ENCODE data around the gene TBC1D14. TPM values are rescaled to one million over a fixed set of nuclear protein-coding genes. Genes with fewer than 3 reads are reported as not detected.

The TBC1D14 gene
- total RNA-seq, 2 experiments from 2014 or later, result 36.7 to 44.0 TPM

- Mint-ChIP-seq H3K4me3 (peak overlapping the region; percentile 18), H3K27ac (peak overlapping the region; percentile 43), H3K27me3 (no peaks in the 10 kb centered on the region), H3K4me1 (peaks cover 62% of the 10 kb centered on the region), H3K36me3 (ENCODE audit: low read depth) (no peaks in the 10 kb centered on the region), H3K9me3 (ENCODE audit: low read depth) (no peaks in the 10 kb centered on the region)
- DNase-seq, result no peak
- intact Hi-C loops (cut with DNase I, micrococcal nuclease), result loop anchor here in 1 of 2 experiments (2.0 kb wide), 1 partner anchor 25 kb away; no protein-coding TSS in a partner anchor
- ATAC-seq, result no peak
- ChIA-PET POLR2A (interaction anchor here (0.6 to 0.9 kb wide), 2 partner anchors 33 to 56 kb away, joined by 3 read pairs; no protein-coding TSS in a partner anchor), CTCF (interaction anchor here (0.6 to 1.6 kb wide), 7 partner anchors 23 to 279 kb away, joined by 3 to 6 read pairs (median 3); partner anchors contain the start of gene TBC1D14)
Measured at GRCh38 chr4:6941796-6942195, 32.2 kb downstream of the TBC1D14 start.

DNA sequence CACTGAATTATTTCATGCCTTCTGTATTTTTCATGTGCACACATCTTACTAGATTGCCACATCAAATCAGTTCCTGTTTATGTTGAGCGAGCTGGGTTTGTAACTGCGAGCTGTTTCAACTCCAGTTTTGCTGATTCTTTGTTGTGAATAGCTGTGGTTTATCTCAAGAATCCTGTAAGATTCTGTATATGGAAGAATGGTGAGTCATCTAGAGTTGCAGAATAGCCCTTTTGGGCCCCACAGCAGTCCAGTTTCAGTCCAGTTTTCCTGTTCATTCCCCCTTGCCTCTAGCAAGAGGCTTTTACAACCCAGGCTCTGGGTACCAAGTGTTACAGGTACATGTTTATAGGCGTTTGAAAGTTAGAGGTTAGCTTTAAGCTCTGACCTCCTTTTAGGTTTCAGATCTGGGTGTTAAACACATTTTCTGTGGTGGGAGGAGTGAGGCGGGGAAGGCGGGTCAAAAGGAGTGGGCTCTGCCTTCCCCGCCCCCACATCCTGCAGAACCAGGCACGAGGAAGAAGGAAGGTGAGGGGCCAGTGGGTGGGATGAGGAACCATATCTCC, 32.7 kb downstream of the TBC1D14 start:
- DNase-seq (peak; percentile 52), ATAC-seq (peak; percentile 81)
- H3K4me3 Mint-ChIP-seq, result peak overlapping the region; percentile 18
- CTCF ChIA-PET, result interaction anchor here (0.6 to 1.6 kb wide), 8 partner anchors 24 to 278 kb away, joined by 3 to 6 read pairs (median 3); partner anchors contain the start of gene TBC1D14
- POLR2A ChIA-PET, result interaction anchor here (0.6 to 0.9 kb wide), 2 partner anchors 33 to 57 kb away, joined by 3 read pairs; no protein-coding TSS in a partner anchor
- intact Hi-C loops (cut with DNase I, micrococcal nuclease), result loop anchor here in 1 of 2 experiments (2.0 kb wide), 1 partner anchor 26 kb away; no protein-coding TSS in a partner anchor
- no peaks in the 10 kb centered on the region for H3K36me3 Mint-ChIP-seq (ENCODE audit: low read depth)
- H3K27me3 Mint-ChIP-seq, result no peaks in the 10 kb centered on the region
- no peaks in the 10 kb centered on the region for H3K9me3 Mint-ChIP-seq (ENCODE audit: low read depth)
- peak overlapping the region; percentile 79 for H3K27ac Mint-ChIP-seq
- H3K4me1 Mint-ChIP-seq, result peaks cover 61% of the 10 kb centered on the region

- no peak for ATAC-seq
- DNase-seq, result no peak
- Mint-ChIP-seq H3K4me3 (no peak overlapping the region), H3K9me3 (ENCODE audit: low read depth) (no peaks in the 10 kb centered on the region), H3K27ac (peak overlapping the region; percentile 79), H3K36me3 (ENCODE audit: low read depth) (no peaks in the 10 kb centered on the region), H3K27me3 (no peaks in the 10 kb centered on the region), H3K4me1 (peaks cover 57% of the 10 kb centered on the region)
- ChIA-PET CTCF (interaction anchor here (0.6 to 1.6 kb wide), 4 partner anchors 25 to 159 kb away, joined by 3 to 5 read pairs (median 3); no protein-coding TSS in a partner anchor), POLR2A (no interaction called here)
- intact Hi-C loops (cut with DNase I, micrococcal nuclease), result loop anchor here in 1 of 2 experiments (2.0 kb wide), 1 partner anchor 26 kb away; no protein-coding TSS in a partner anchor
Measured at GRCh38 chr4:6943012-6943884, 33.6 kb downstream of the TBC1D14 start.

- ChIA-PET POLR2A (no interaction called here), CTCF (interaction anchor here (0.6 kb wide), 2 partner anchors 39 to 113 kb away, joined by 3 read pairs; no protein-coding TSS in a partner anchor)
- Mint-ChIP-seq H3K4me1 (peaks cover 57% of the 10 kb centered on the region), H3K4me3 (no peak overlapping the region), H3K27me3 (no peaks in the 10 kb centered on the region), H3K27ac (peak overlapping the region; percentile 45), H3K36me3 (ENCODE audit: low read depth) (no peaks in the 10 kb centered on the region), H3K9me3 (ENCODE audit: low read depth) (no peaks in the 10 kb centered on the region)
- intact Hi-C loops (cut with DNase I, micrococcal nuclease), result loop anchor here in 1 of 2 experiments (2.0 kb wide), 1 partner anchor 27 kb away; no protein-coding TSS in a partner anchor
- ATAC-seq (no peak), DNase-seq (no peak)
Measured at GRCh38 chr4:6943885-6944225, 34.2 kb downstream of the TBC1D14 start.

GRCh38 chr4:6944301-6945051, 34.9 kb downstream of the TBC1D14 start:
- H3K9me3 Mint-ChIP-seq (ENCODE audit: low read depth), result no peaks in the 10 kb centered on the region
- intact Hi-C loops (cut with DNase I, micrococcal nuclease), result no loop called here
- H3K4me3 Mint-ChIP-seq, result no peak overlapping the region
- CTCF ChIA-PET, result interaction anchor here (0.6 to 2.4 kb wide), 9 partner anchors 13 to 127 kb away, joined by 3 to 8 read pairs (median 3); no protein-coding TSS in a partner anchor
- DNase-seq, result no peak
- H3K4me1 Mint-ChIP-seq, result peaks cover 52% of the 10 kb centered on the region
- no peaks in the 10 kb centered on the region for H3K27me3 Mint-ChIP-seq
- no peaks in the 10 kb centered on the region for H3K36me3 Mint-ChIP-seq (ENCODE audit: low read depth)
- ATAC-seq, result no peak
- no peak overlapping the region for H3K27ac Mint-ChIP-seq
- POLR2A ChIA-PET, result no interaction called here

DNA sequence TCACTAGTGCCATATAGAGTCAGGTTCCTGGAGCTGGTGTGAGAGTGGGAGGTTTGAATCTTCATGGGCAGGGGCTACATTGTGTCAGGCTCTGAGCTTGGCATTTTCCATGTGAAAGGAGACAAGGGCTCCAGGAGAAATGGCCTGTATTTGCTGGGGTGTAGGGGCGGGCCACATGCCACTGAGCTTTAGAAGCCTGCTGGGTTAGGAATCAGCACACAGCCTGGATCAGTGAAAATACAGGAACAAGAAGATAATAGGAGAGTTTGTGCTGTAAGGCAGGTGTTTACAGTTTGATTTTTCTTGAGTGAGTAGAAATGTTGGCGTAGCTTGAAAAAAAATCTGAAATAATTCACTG, 35.4 kb downstream of the TBC1D14 start:
- ATAC-seq (no peak), DNase-seq (no peak)
- ChIA-PET CTCF (interaction anchor here (0.6 to 2.4 kb wide), 8 partner anchors 12 to 126 kb away, joined by 3 to 8 read pairs (median 4); no protein-coding TSS in a partner anchor), POLR2A (interaction anchor here (0.6 kb wide), 1 partner anchor 11 kb away, joined by 3 read pairs; no protein-coding TSS in a partner anchor)
- Mint-ChIP-seq H3K4me3 (no peak overlapping the region), H3K9me3 (ENCODE audit: low read depth) (no peaks in the 10 kb centered on the region), H3K27me3 (no peaks in the 10 kb centered on the region), H3K27ac (no peak overlapping the region), H3K4me1 (peaks cover 48% of the 10 kb centered on the region), H3K36me3 (ENCODE audit: low read depth) (no peaks in the 10 kb centered on the region)
- intact Hi-C loops (cut with DNase I, micrococcal nuclease), result no loop called here

DNA sequence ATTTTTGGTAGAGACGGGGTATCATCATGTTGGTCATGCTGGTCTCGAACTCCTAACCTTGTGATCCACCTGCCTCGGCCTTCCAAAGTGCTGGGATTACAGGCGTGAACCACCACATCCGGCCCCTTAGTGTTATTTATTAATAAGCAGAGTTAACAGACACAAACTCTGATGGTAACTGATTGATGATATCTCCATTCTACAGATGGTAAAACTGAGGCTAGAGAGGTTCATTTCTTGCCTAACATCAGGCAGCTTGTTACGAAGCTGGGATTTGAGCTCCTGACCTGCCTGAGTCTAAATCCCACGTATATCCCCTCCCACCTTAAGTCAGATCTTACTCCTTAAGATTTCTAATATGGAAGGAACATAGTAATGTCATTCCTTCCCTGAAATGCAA, 36.9 kb downstream of the TBC1D14 start:
- ChIA-PET CTCF (interaction anchor here (2.4 kb wide), 1 partner anchor 17 kb away, joined by 8 read pairs; no protein-coding TSS in a partner anchor), POLR2A (no interaction called here)
- Mint-ChIP-seq H3K36me3 (ENCODE audit: low read depth) (no peaks in the 10 kb centered on the region), H3K27me3 (no peaks in the 10 kb centered on the region), H3K4me1 (peaks cover 45% of the 10 kb centered on the region), H3K9me3 (ENCODE audit: low read depth) (no peaks in the 10 kb centered on the region), H3K27ac (no peak overlapping the region), H3K4me3 (no peak overlapping the region)
- intact Hi-C loops (cut with DNase I, micrococcal nuclease), result no loop called here
- no peak for ATAC-seq
- no peak for DNase-seq

- POLR2A ChIA-PET, result no interaction called here
- Mint-ChIP-seq H3K4me3 (no peak overlapping the region), H3K27me3 (no peaks in the 10 kb centered on the region)
Measured at GRCh38 chr4:6948134-6948460, 38.5 kb downstream of the TBC1D14 start.

DNA sequence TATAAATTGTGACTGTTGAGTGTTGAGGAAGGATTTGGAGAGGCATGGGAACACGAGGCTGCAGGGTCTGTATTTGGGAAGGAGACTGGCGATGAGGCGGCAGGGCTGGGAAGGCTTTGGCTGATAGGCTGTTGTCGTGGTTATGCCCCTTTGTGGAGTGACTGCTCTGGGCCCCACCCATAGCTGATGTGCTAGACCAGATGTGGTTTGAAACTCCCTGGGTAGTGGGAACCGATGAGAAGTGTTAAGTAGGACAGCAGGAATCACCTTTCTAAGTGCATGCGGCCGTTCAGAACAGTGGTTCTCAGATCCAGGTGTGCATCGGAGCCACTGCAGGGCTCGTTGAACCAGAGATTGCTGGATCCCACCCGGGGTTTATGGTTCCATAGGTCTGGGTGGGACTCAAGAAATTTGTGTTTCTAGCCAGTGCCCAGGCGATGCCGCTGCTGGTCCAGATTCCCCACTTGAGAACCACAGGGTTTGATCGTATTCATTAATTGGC, 42.3 kb downstream of the TBC1D14 start:
- Mint-ChIP-seq H3K36me3 (ENCODE audit: low read depth) (no peaks in the 10 kb centered on the region), H3K27ac (no peak overlapping the region), H3K4me1 (peaks cover 40% of the 10 kb centered on the region), H3K4me3 (no peak overlapping the region), H3K9me3 (ENCODE audit: low read depth) (no peaks in the 10 kb centered on the region), H3K27me3 (no peaks in the 10 kb centered on the region)
- ATAC-seq (no peak), DNase-seq (no peak)
- ChIA-PET POLR2A (no interaction called here), CTCF (interaction anchor here (0.6 to 0.7 kb wide), 2 partner anchors 20 to 36 kb away, joined by 3 to 4 read pairs; no protein-coding TSS in a partner anchor)
- intact Hi-C loops (cut with DNase I, micrococcal nuclease), result no loop called here

More at GRCh38 chr4:6948134-6948460, 38.5 kb downstream of the TBC1D14 start:
- no peaks in the 10 kb centered on the region for H3K9me3 Mint-ChIP-seq (ENCODE audit: low read depth)
- DNase-seq, result no peak
- peak; percentile 64 for ATAC-seq
- H3K27ac Mint-ChIP-seq, result no peak overlapping the region
- intact Hi-C loops (cut with DNase I, micrococcal nuclease), result no loop called here
- CTCF ChIA-PET, result no interaction called here
- H3K4me1 Mint-ChIP-seq, result peaks cover 41% of the 10 kb centered on the region
- no peaks in the 10 kb centered on the region for H3K36me3 Mint-ChIP-seq (ENCODE audit: low read depth)

- Mint-ChIP-seq H3K4me3 (no peak overlapping the region), H3K27me3 (no peaks in the 10 kb centered on the region), H3K27ac (no peak overlapping the region), H3K9me3 (ENCODE audit: low read depth) (no peaks in the 10 kb centered on the region), H3K4me1 (peaks cover 36% of the 10 kb centered on the region), H3K36me3 (ENCODE audit: low read depth) (no peaks in the 10 kb centered on the region)
- ATAC-seq (no peak), DNase-seq (no peak)
- intact Hi-C loops (cut with DNase I, micrococcal nuclease), result no loop called here
- ChIA-PET POLR2A (no interaction called here), CTCF (no interaction called here)
Measured at GRCh38 chr4:6953751-6954380, 44.2 kb downstream of the TBC1D14 start.
